Lower leg skin (tissue), 3 donors: ENCODE measurements around the gene SENP2.

Experiments used
- POLR2A ChIP-seq, 2 donors: fragments of 450-650 bp; IDR thresholded peaks; one replicate each; pipeline ENCODE4 v1.6.1; 2016 to 2017; ENCODE audit warnings: antibody characterized with exemption in 2 of 2, mild to moderate bottlenecking in 1 of 2, moderate library complexity in 1 of 2
- TF ChIP-seq, protein P1 (sequence below), 3 donors: fragments of 450-650 bp; IDR thresholded peaks; one replicate each; pipeline ENCODE4 v1.5.1; 2016; ENCODE audit warnings: antibody characterized with exemption in 3 of 3, mild to moderate bottlenecking in 3 of 3, moderate library complexity in 2 of 3

DNA sequence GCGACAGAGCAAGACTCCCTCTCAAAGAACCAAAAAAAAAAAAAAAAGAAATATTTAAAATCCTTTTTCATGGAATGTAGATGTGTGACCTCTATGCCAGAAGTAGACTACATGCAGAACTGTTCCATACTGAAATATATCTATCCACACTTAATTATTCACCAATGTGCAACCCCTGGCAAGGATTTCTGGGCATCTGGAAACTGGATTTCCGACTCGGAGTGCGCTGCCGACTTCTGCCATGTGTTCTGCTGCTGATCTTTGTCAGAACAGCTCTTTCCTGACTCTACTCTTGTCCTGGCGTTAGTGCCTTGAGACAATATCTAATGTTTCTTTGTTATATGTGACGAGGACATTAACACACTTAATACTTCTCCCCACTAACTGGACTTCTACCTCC lies 45.4 kb upstream of the SENP2 start:
- TF ChIP-seq, protein P1, sequence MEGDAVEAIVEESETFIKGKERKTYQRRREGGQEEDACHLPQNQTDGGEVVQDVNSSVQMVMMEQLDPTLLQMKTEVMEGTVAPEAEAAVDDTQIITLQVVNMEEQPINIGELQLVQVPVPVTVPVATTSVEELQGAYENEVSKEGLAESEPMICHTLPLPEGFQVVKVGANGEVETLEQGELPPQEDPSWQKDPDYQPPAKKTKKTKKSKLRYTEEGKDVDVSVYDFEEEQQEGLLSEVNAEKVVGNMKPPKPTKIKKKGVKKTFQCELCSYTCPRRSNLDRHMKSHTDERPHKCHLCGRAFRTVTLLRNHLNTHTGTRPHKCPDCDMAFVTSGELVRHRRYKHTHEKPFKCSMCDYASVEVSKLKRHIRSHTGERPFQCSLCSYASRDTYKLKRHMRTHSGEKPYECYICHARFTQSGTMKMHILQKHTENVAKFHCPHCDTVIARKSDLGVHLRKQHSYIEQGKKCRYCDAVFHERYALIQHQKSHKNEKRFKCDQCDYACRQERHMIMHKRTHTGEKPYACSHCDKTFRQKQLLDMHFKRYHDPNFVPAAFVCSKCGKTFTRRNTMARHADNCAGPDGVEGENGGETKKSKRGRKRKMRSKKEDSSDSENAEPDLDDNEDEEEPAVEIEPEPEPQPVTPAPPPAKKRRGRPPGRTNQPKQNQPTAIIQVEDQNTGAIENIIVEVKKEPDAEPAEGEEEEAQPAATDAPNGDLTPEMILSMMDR (IDR thresholded peaks at IDR 0.05) = no peak
- no peak for TF ChIP-seq POLR2A (IDR thresholded peaks at IDR 0.05)
